Measurements from ENCODE around the gene MEIOSIN. TPM values are rescaled to one million over a fixed set of nuclear protein-coding genes. Genes with fewer than 3 reads are reported as not detected.
A peak's percentile ranks its signal among the peaks of the same experiment; 100 is the strongest.

Gene MEIOSIN
- total and polyA plus RNA-seq, 9 of the 15 experiments (the other 6 are each of a cell fraction or from before 2014, with no cell fraction given): 0.06 to 2.0 (median 0.76) TPM

DNA sequence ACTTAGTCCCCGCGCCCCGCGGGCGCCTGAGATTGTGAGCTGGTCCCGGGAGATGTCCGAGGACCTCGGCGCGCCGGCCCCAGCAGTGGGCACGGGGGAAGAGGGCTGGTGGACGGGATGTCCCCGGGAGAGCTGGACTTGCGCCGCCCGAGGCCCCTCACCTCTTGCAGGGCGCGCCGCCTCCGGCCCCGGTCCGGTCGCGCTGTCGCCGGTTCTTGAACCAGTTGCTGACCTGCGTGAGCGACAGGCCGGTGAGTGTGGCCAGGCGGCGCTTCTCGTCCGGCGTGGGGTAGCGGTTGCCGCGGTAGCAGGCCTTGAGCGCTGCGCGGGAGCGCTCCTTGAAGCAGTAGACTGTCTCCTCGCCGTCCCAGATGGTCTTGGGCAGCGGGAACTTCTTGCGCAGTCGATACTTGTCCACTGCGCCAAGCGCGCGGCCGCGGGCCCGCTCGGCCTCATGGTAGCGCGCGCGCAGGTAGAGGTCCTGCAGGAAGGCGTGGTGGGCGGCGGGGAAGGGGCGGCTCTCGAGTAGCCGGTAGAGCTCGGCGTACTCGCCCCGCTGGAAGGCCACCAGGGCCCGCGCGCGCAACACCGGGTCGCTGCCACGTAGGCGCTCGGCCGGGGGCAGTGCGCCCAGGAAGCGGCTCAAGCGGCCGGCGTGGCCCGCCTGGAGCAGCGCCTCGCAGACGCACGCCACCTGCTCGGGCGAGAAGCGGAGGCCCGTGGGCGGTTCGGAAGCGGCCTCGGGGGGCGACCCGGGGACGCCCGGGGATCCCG is 34.8 kb downstream of the MEIOSIN start (continued):
- TF ChIP-seq POLR2AphosphoS5 (IDR thresholded peaks at IDR 0.05; ENCODE audit: control insufficient read depth, insufficient read depth, low read depth, low read length) (peak; percentile 30; the same call in 1 of the 2 replicates), CREB1 (IDR thresholded peaks at IDR 0.05) (no peak), CREB1 (CRISPR knock-in tag; IDR thresholded peaks at IDR 0.05) (no peak), PTTG1 (tag; IDR thresholded peaks at IDR 0.05; ENCODE audit: low read depth) (no peak), ZNF696 (CRISPR knock-in tag; conservative IDR thresholded peaks at IDR 0.05) (no peak), TAF9B (IDR thresholded peaks at IDR 0.05; ENCODE audit: partially characterized antibody) (no peak), KLF10 (CRISPR knock-in tag; IDR thresholded peaks at IDR 0.05) (no peak), ERF (CRISPR knock-in tag; IDR thresholded peaks at IDR 0.05) (peak; percentile 35; the same call in 1 of the 2 replicates), HDAC6 (IDR thresholded peaks at IDR 0.05; ENCODE audit: low read depth, low read length) (peak; percentile 85; the same call in 1 of the 2 replicates), MAFF (IDR thresholded peaks at IDR 0.05; ENCODE audit: low read length) (no peak), ZBTB9 (CRISPR knock-in tag; IDR thresholded peaks at IDR 0.05) (0 out of 2 replicates have a peak, but pooled peaks have one; percentile 48), IRF2 (CRISPR knock-in tag; IDR thresholded peaks at IDR 0.05) (no peak), SREBF2 (CRISPR knock-in tag; IDR thresholded peaks at IDR 0.05) (no peak), TCF7L2 (IDR thresholded peaks at IDR 0.05; ENCODE audit: low read depth, low read length) (no peak), FOXJ3 (CRISPR knock-in tag; IDR thresholded peaks at IDR 0.05) (no peak), SNRNP70 (optimal IDR thresholded peaks at IDR 0.05; ENCODE audit: low read depth, low read length) (no peak)
- TF ChIP-seq, protein P1, sequence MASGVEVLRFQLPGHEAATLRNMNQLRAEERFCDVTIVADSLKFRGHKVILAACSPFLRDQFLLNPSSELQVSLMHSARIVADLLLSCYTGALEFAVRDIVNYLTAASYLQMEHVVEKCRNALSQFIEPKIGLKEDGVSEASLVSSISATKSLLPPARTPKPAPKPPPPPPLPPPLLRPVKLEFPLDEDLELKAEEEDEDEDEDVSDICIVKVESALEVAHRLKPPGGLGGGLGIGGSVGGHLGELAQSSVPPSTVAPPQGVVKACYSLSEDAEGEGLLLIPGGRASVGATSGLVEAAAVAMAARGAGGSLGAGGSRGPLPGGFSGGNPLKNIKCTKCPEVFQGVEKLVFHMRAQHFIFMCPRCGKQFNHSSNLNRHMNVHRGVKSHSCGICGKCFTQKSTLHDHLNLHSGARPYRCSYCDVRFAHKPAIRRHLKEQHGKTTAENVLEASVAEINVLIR (CRISPR knock-in tag; IDR thresholded peaks at IDR 0.05): no peak
- TF ChIP-seq, protein P2, sequence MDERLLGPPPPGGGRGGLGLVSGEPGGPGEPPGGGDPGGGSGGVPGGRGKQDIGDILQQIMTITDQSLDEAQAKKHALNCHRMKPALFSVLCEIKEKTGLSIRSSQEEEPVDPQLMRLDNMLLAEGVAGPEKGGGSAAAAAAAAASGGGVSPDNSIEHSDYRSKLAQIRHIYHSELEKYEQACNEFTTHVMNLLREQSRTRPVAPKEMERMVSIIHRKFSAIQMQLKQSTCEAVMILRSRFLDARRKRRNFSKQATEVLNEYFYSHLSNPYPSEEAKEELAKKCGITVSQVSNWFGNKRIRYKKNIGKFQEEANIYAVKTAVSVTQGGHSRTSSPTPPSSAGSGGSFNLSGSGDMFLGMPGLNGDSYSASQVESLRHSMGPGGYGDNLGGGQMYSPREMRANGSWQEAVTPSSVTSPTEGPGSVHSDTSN (CRISPR knock-in tag; IDR thresholded peaks at IDR 0.05; ENCODE audit: low read depth): peak; percentile 21; the same call in 1 of the 2 replicates
- TF ChIP-seq, protein P2 (tag; conservative IDR thresholded peaks at IDR 0.05; ENCODE audit: low read depth): no peak
- TF ChIP-seq, protein P3, sequence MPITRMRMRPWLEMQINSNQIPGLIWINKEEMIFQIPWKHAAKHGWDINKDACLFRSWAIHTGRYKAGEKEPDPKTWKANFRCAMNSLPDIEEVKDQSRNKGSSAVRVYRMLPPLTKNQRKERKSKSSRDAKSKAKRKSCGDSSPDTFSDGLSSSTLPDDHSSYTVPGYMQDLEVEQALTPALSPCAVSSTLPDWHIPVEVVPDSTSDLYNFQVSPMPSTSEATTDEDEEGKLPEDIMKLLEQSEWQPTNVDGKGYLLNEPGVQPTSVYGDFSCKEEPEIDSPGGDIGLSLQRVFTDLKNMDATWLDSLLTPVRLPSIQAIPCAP (CRISPR knock-in tag; IDR thresholded peaks at IDR 0.05; ENCODE audit: borderline replicate concordance): no peak
